A549 (cell line): Measurements from ENCODE around the gene ACVR1. TPM values are rescaled to one million over a fixed set of nuclear protein-coding genes. Genes with fewer than 3 reads are reported as not detected.

Experiments
- ATAC-seq, 2 experiments: fragments of 200-7000 bp in 1 of 2; fragments of >200 bp in 1 of 2; cut with Nextera tagmentation in 1 of 2; cut with Tn5 transposase in 1 of 2; 3 replicates each; pipeline versions ENCODE4 v1.8.0 to v1.9.1; 2018 to 2020; ENCODE audit warnings: mild to moderate bottlenecking in 1 of 2, moderate library complexity in 1 of 2
- CTCF ChIA-PET: fragments of 300-600 bp; sonication (Branson Sonifier 250); formaldehyde crosslinking; extraction: SDS; loops from one replicate; lab custom pipeline; 2021; ENCODE audit warnings: antibody characterized with exemption, inconsistent platforms; lab: Yijun Ruan, JAX
- POLR2A ChIA-PET: fragments of 350-600 bp; formaldehyde crosslinking; extraction: SDS; loops from one replicate; lab custom pipeline; 2021; ENCODE audit warnings: antibody characterized with exemption, inconsistent platforms; lab: Yijun Ruan, JAX
- DNase-seq, 2 experiments: peaks; one replicate each; pipeline versions ENCODE4 v3.0.0 to v3.0.0-alpha.2; 2011 to 2016; ENCODE audit warnings: low read depth in 1 of 2, low spot score in 1 of 2
- FAIRE-seq: peaks from 2 replicates; lab custom pipeline; 2011; peaks lifted over from hg19 to GRCh38; lab: Jason Lieb, UNC
- H3K27ac ChIP-seq, 2 experiments: fragments of >200 bp; sonication (Bioruptor Twin); formaldehyde crosslinking; 3 replicates each; pipeline ENCODE4 v1.5.1; 2016 to 2017
- H3K4me1 ChIP-seq: fragments of >200 bp; sonication (Bioruptor Twin); formaldehyde crosslinking; 3 replicates; pipeline ENCODE4 v1.6.1; 2016
- H3K4me2 ChIP-seq: fragments of >200 bp; sonication (Bioruptor Twin); formaldehyde crosslinking; 3 replicates; pipeline ENCODE4 v1.6.1; 2016
- H3K4me3 ChIP-seq: fragments of >200 bp; sonication (Bioruptor Twin); formaldehyde crosslinking; 3 replicates; pipeline ENCODE4 v1.5.1; 2016
- H3K9me3 ChIP-seq: fragments of >200 bp; sonication (Bioruptor Twin); formaldehyde crosslinking; 3 replicates; pipeline ENCODE4 v1.6.1; 2016
- ATOH8 ChIP-seq: fragments of 250-450 bp; sonication (Bioruptor Pico); IDR thresholded peaks from 2 replicates; pipeline ENCODE4 v1.5.0; 2020; ENCODE audit warnings: low read depth, mild to moderate bottlenecking, moderate library complexity
- CBX8 ChIP-seq: fragments of 200-600 bp; sonication (generic); IDR thresholded peaks from 2 replicates; pipeline ENCODE4 v1.6.1; 2016
- CHD4 ChIP-seq: fragments of 200-600 bp; sonication (generic); IDR thresholded peaks from 2 replicates; pipeline ENCODE4 v1.6.1; 2016; ENCODE audit warnings: antibody characterized with exemption, mild to moderate bottlenecking, borderline replicate concordance
- E2F6 ChIP-seq: IDR thresholded peaks from 2 replicates; pipeline ENCODE4 v1.6.1; 2012; ENCODE audit warnings: low read depth, borderline replicate concordance
- EHMT2 ChIP-seq: fragments of 200-600 bp; sonication (generic); IDR thresholded peaks from 2 replicates; pipeline ENCODE4 v1.6.1; 2016; ENCODE audit warnings: antibody characterized with exemption, low read depth, mild to moderate bottlenecking, moderate library complexity
- ELK1 ChIP-seq: fragments of 150-350 bp; IDR thresholded peaks from 2 replicates; pipeline ENCODE4 v1.6.1; 2014; ENCODE audit warnings: low read depth, mild to moderate bottlenecking, low read length
- FOSL2 ChIP-seq, 2 experiments: fragments of 450-650 bp in 1 of 2; fragments of >200 bp in 1 of 2; sonication (Bioruptor Twin) in 1 of 2; formaldehyde crosslinking; IDR thresholded peaks; 2 replicates each; pipeline versions ENCODE4 v1.5.0 to v1.6.1; 2016 to 2020; ENCODE audit warnings: mild to moderate bottlenecking in 1 of 2, moderate library complexity in 1 of 2
- HES2 ChIP-seq: fragments of >200 bp; sonication (Bioruptor Twin); formaldehyde crosslinking; IDR thresholded peaks from 2 replicates; pipeline ENCODE4 v1.6.1; 2016
- HOXA7 ChIP-seq: fragments of 250-450 bp; sonication (Bioruptor Pico); IDR thresholded peaks from 2 replicates; pipeline ENCODE4 v1.5.0; 2020; ENCODE audit warnings: mild to moderate bottlenecking, moderate library complexity
- JUNB ChIP-seq: fragments of >200 bp; sonication (Bioruptor Twin); formaldehyde crosslinking; IDR thresholded peaks from 2 replicates; pipeline ENCODE4 v1.6.1; 2016
- KDM5A ChIP-seq: fragments of 200-600 bp; sonication (generic); IDR thresholded peaks from 2 replicates; pipeline ENCODE4 v1.6.1; 2016; ENCODE audit warnings: antibody characterized with exemption, mild to moderate bottlenecking
- MYC ChIP-seq: IDR thresholded peaks from 2 replicates; pipeline ENCODE4 v1.6.1; 2012; ENCODE audit warnings: mild to moderate bottlenecking, inconsistent platforms, low read length, improper control_type of control experiment, borderline replicate concordance
- PHF8 ChIP-seq: fragments of 200-600 bp; sonication (generic); IDR thresholded peaks from 2 replicates; pipeline ENCODE4 v1.6.1; 2016; ENCODE audit warnings: low read depth, mild to moderate bottlenecking, antibody characterized with exemption, moderate library complexity, borderline replicate concordance
- POLR2AphosphoS2 ChIP-seq: conservative IDR thresholded peaks from 2 replicates; pipeline ENCODE4 v1.6.1; 2012; ENCODE audit warnings: low read length, improper control_type of control experiment, inconsistent platforms
- RCOR1 ChIP-seq: fragments of 150-350 bp; IDR thresholded peaks from 2 replicates; pipeline ENCODE4 v1.6.1; 2014; ENCODE audit warnings: antibody characterized with exemption, low read length, low read depth
- REST ChIP-seq: fragments of 200-600 bp; sonication (generic); IDR thresholded peaks from 2 replicates; pipeline ENCODE4 v1.6.1; 2016; ENCODE audit warnings: antibody characterized with exemption, mild to moderate bottlenecking, moderate library complexity
- SREBF2 ChIP-seq: fragments of 450-650 bp; IDR thresholded peaks from 2 replicates; pipeline ENCODE4 v1.6.1; 2014; ENCODE audit warnings: mild to moderate bottlenecking, moderate library complexity
- ZC3H11A ChIP-seq: fragments of 450-650 bp; IDR thresholded peaks from 2 replicates; pipeline ENCODE4 v1.6.1; 2014; ENCODE audit warnings: antibody characterized with exemption, mild to moderate bottlenecking
- ZFP36 ChIP-seq: fragments of 450-650 bp; IDR thresholded peaks from 2 replicates; pipeline ENCODE4 v1.6.1; 2014; ENCODE audit warnings: borderline replicate concordance; ENCODE audit not compliant: partially characterized antibody
- ZNF302 ChIP-seq: fragments of 250-450 bp; sonication (Bioruptor Pico); IDR thresholded peaks from 2 replicates; pipeline ENCODE4 v1.9.0; 2021; ENCODE audit warnings: inconsistent platforms, mild to moderate bottlenecking, moderate library complexity
- WGBS: methylation state at CpG from one replicate; pipeline ENCODE4 v1.1.6; 2017; ENCODE audit errors: missing lambda C conversion rate; 5-methylcytosine and 5-hydroxymethylcytosine counted together
- polyA plus RNA-seq, 4 experiments: library from polyadenylated mRNA; depleted of rRNA in 3 of 4; stranded (reverse); fragments of >200 nt; fragmentation: RNase III in 1 of 4; extraction: RNeasy Plus Mini Kit Qiagen cat#74134 plus additional on column Dnase treatment in 1 of 4; gene quantifications; 2 replicates in 3 of 4; 3 replicates in 1 of 4; pipeline ENCODE4 v1.2.3, GENCODE V29; 2011 to 2017

ACVR1 gene
- polyA plus RNA-seq, 2 of the 4 experiments (the other 2 are of a cell fraction): 14.6 to 21.6 TPM

GRCh38 chr2:157789256-157789655, 86.9 kb downstream of the ACVR1 start:
- POLR2A ChIA-PET: no interaction called here
- CTCF ChIA-PET: interaction anchor here (1.4 to 2.3 kb wide), 3 partner anchors 10 to 87 kb away, joined by 4 to 6 read pairs (median 6); partner anchors contain the start of gene ACVR1
- 88% methylated on average over 3 of the region's 3 CpGs for WGBS

GRCh38 chr2:157788201-157788600, 87.9 kb downstream of the ACVR1 start:
- TF ChIP-seq RCOR1: no peak
- ChIA-PET POLR2A (no interaction called here), CTCF (interaction anchor here (1.0 to 1.3 kb wide), 2 partner anchors 89 to 222 kb away, joined by 3 to 4 read pairs; no protein-coding TSS in a partner anchor)
- Histone ChIP-seq H3K4me3 (no peak overlapping the region), H3K4me1 (peaks cover 54% of the 10 kb centered on the region), H3K4me2 (no peak overlapping the region), H3K9me3 (no peaks in the 10 kb centered on the region), H3K27ac (no peak overlapping the region)
- WGBS: 81% methylated on average over 5 of the region's 5 CpGs
- no peak for FAIRE-seq
- no peak for DNase-seq
- ATAC-seq: no peak

More at GRCh38 chr2:157789256-157789655, 86.9 kb downstream of the ACVR1 start:
- Histone ChIP-seq H3K4me3 (no peak overlapping the region), H3K4me1 (peaks cover 46% of the 10 kb centered on the region), H3K9me3 (no peaks in the 10 kb centered on the region), H3K27ac (no peak overlapping the region), H3K4me2 (no peak overlapping the region)
- TF ChIP-seq ZNF302 (CRISPR knock-in tag) (no peak), ATOH8 (CRISPR knock-in tag) (no peak), E2F6 (no peak), EHMT2 (no peak), HES2 (no peak), ZFP36 (no peak), POLR2AphosphoS2 (no peak), CHD4 (no peak), ZC3H11A (no peak), ELK1 (no peak)
- no peak for DNase-seq
- ATAC-seq: no peak
- FAIRE-seq: no peak

GRCh38 chr2:157787364-157787938, 88.7 kb downstream of the ACVR1 start:
- no peak for TF ChIP-seq PHF8
- no peak for TF ChIP-seq REST
- no peak for TF ChIP-seq MYC
- no peak for TF ChIP-seq FOSL2 (IDR thresholded peaks at IDR 0.05)
- TF ChIP-seq FOSL2 (CRISPR knock-in tag; IDR thresholded peaks at IDR 0.05): no peak
- TF ChIP-seq HES2: no peak
- TF ChIP-seq JUNB: no peak
- TF ChIP-seq KDM5A: no peak
- no peak for TF ChIP-seq SREBF2
- TF ChIP-seq E2F6: no peak
- no peak for TF ChIP-seq CBX8
- no peak for TF ChIP-seq EHMT2
- no peak for TF ChIP-seq HOXA7 (CRISPR knock-in tag)
- CTCF ChIA-PET: interaction anchor here (1.0 to 1.3 kb wide), 3 partner anchors 10 to 223 kb away, joined by 3 to 4 read pairs (median 4); no protein-coding TSS in a partner anchor
- Histone ChIP-seq H3K4me2 (no peak overlapping the region), H3K27ac (no peak overlapping the region), H3K9me3 (no peaks in the 10 kb centered on the region), H3K4me3 (no peak overlapping the region), H3K4me1 (peaks cover 53% of the 10 kb centered on the region)
- ATAC-seq: no peak
- FAIRE-seq: no peak
- no peak for DNase-seq
- POLR2A ChIA-PET: no interaction called here
- 68% methylated on average over 7 of the region's 7 CpGs for WGBS
